GM12891 (cell line): ENCODE data around the gene PIK3CB.

ENCODE experiments used
- POLR2A ChIP-seq: IDR thresholded peaks from 2 replicates; pipeline ENCODE4 v1.6.1; 2011; ENCODE audit warnings: low read depth, low read length, control low read depth
- POLR2AphosphoS5 ChIP-seq: IDR thresholded peaks from 2 replicates; pipeline ENCODE4 v1.6.1; 2011; ENCODE audit warnings: low read depth, low read length, control low read depth
- POU2F2 ChIP-seq: IDR thresholded peaks from 2 replicates; pipeline ENCODE4 v1.6.1; 2011; ENCODE audit warnings: low read depth, mild to moderate bottlenecking, control low read depth, low read length, moderate library complexity
- SPI1 ChIP-seq: IDR thresholded peaks from 2 replicates; pipeline ENCODE4 v1.6.1; 2011; ENCODE audit warnings: low read depth, low read length, control low read depth
- TAF1 ChIP-seq: IDR thresholded peaks from 2 replicates; pipeline ENCODE4 v1.6.1; 2011; ENCODE audit warnings: low read depth, low read length, control low read depth

- TF ChIP-seq POLR2A (no peak), POLR2AphosphoS5 (no peak), TAF1 (no peak), SPI1 (no peak), POU2F2 (no peak)
Measured at GRCh38 chr3:138781012-138781470, 53.7 kb downstream of the PIK3CB start.
